Osteoblast (primary cell): ENCODE measurements around the gene STK11. TPM values are rescaled to one million over a fixed set of nuclear protein-coding genes. Genes with fewer than 3 reads are reported as not detected.

Source experiments
- DNase-seq: peaks from one replicate; pipeline ENCODE4 v3.0.0; 2011; ENCODE audit warnings: low spot score, mixed read lengths; ENCODE audit not compliant: insufficient read length; ENCODE audit errors: missing footprints
- H2AFZ ChIP-seq: 2 replicates; pipeline ENCODE4 v1.6.0; 2011; ENCODE audit warnings: mild to moderate bottlenecking, low read length
- H3K27ac ChIP-seq: 2 replicates; pipeline ENCODE4 v1.5.1; 2011; ENCODE audit warnings: mild to moderate bottlenecking, low read depth, low read length, moderate library complexity
- H3K27me3 ChIP-seq: 2 replicates; pipeline ENCODE4 v1.6.0; 2012; ENCODE audit warnings: mild to moderate bottlenecking, control low read depth, inconsistent platforms, low read length, moderate library complexity; ENCODE audit not compliant: insufficient read depth
- H3K36me3 ChIP-seq: 2 replicates; pipeline ENCODE4 v1.5.1; 2011; ENCODE audit warnings: mild to moderate bottlenecking, low read length, control low read depth, moderate library complexity; ENCODE audit not compliant: insufficient read depth
- H3K4me1 ChIP-seq: 2 replicates; pipeline ENCODE4 v1.5.1; 2011; ENCODE audit warnings: mild to moderate bottlenecking, low read length, control low read depth, moderate library complexity; ENCODE audit not compliant: insufficient read depth
- H3K4me2 ChIP-seq: 2 replicates; pipeline ENCODE4 v1.6.0; 2011; ENCODE audit warnings: mild to moderate bottlenecking, low read length; ENCODE audit not compliant: insufficient read depth
- H3K4me3 ChIP-seq: fragments of 200-600 bp; sonication (generic); 3 replicates; pipeline ENCODE4 v1.5.1; 2012; ENCODE audit warnings: mild to moderate bottlenecking, low read length, inconsistent platforms; ENCODE audit not compliant: insufficient read depth
- H3K79me2 ChIP-seq: 2 replicates; pipeline ENCODE4 v1.6.0; 2012; ENCODE audit warnings: mild to moderate bottlenecking, low read length, control low read depth, inconsistent platforms; ENCODE audit not compliant: insufficient read depth
- H3K9me3 ChIP-seq: 2 replicates; pipeline ENCODE4 v1.5.1; 2011; ENCODE audit warnings: low read depth, low read length, control low read depth
- H4K20me1 ChIP-seq: 2 replicates; pipeline ENCODE4 v1.6.0; 2012; ENCODE audit warnings: mild to moderate bottlenecking, low read length, control low read depth; ENCODE audit not compliant: insufficient read depth
- CTCF ChIP-seq: IDR thresholded peaks from 2 replicates; pipeline ENCODE4 v1.5.1; 2011; ENCODE audit warnings: mild to moderate bottlenecking, low read depth, low read length, moderate library complexity; ENCODE audit errors: extremely low read depth
- total RNA-seq: library from RNA; depleted of rRNA; stranded (reverse); fragments of >200 nt; gene quantifications from 2 replicates; pipeline ENCODE4 v1.2.3, GENCODE V29; 2012

STK11 gene
- total RNA-seq, 1 donor, result 100 TPM

- H3K36me3 ChIP-seq, result no peaks in the 10 kb centered on the region
- H3K9me3 ChIP-seq, result no peaks in the 10 kb centered on the region
- H3K4me2 ChIP-seq, result peak overlapping the region; percentile 90
- peak overlapping the region; percentile 89 for H3K4me3 ChIP-seq
- TF ChIP-seq CTCF, result no peak
- H3K27me3 ChIP-seq, result no peaks in the 10 kb centered on the region
- DNase-seq, result no peak
- peak overlapping the region; percentile 90 for H2AFZ ChIP-seq
- peaks cover 27% of the 10 kb centered on the region for H4K20me1 ChIP-seq
- H3K79me2 ChIP-seq, result peaks cover 36% of the 10 kb centered on the region
- peak overlapping the region; percentile 82 for H3K27ac ChIP-seq
- peaks cover 40% of the 10 kb centered on the region for H3K4me1 ChIP-seq
These were observed 35.3 kb downstream of the STK11 start for GRCh38 chr19:1240925-1241324.

GRCh38 chr19:1241417-1242095, 36.0 kb downstream of the STK11 start, which contains the start of gene ATP5F1D:
TSS of gene ATP5F1D (plus strand) at chr19:1241751. CDS start at chr19:1241851, 100 bp downstream.
- Histone ChIP-seq H4K20me1 (peaks cover 21% of the 10 kb centered on the region), H3K4me1 (peaks cover 40% of the 10 kb centered on the region), H2AFZ (peak within 1 kb of the TSS; percentile 90), H3K27me3 (no peaks in the 10 kb centered on the region), H3K36me3 (no peaks in the 10 kb centered on the region), H3K4me2 (peak within 1 kb of the TSS; percentile 90), H3K9me3 (no peaks in the 10 kb centered on the region), H3K4me3 (peak within 1 kb of the TSS; percentile 89), H3K27ac (peak within 1 kb of the TSS; percentile 82), H3K79me2 (peaks cover 29% of the 10 kb centered on the region)
- no peak for TF ChIP-seq CTCF
- DNase-seq, result peak; percentile 100

DNA sequence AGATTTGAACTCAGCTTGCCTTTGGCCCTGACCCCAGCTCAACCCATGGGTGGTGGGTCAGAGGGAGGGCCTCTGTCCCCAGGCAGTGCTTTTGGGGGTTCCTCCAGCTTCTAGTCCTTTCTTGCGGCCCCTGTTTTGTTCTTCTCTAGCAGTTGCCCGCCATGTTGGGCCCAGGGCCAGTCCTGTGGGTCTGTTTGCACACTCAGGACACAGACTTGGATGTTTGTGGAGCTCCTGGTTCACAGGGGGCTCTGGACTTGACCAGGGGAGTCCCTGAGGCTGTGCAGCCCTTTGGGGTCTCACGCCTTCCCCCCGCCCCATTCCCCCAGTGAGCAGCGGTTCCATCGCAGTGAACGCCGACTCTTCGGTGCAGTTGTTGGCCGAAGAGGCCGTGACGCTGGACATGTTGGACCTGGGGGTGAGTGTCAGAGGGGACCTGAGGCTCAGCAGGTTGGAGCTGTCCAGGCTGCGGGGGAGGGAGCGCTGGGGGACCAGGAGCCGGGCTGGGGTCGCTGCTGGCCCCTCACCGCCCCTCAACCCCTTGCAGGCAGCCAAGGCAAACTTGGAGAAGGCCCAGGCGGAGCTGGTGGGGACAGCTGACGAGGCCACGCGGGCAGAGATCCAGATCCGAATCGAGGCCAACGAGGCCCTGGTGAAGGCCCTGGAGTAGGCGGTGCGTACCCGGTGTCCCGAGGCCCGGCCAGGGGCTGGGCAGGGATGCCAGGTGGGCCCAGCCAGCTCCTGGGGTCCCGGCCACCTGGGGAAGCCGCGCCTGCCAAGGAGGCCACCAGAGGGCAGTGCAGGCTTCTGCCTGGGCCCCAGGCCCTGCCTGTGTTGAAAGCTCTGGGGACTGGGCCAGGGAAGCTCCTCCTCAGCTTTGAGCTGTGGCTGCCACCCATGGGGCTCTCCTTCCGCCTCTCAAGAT, 38.5 kb downstream of the STK11 start:
- peaks cover 29% of the 10 kb centered on the region for H3K79me2 ChIP-seq
- no peaks in the 10 kb centered on the region for H3K36me3 ChIP-seq
- peak overlapping the region; percentile 28 for H3K27ac ChIP-seq
- peaks cover 19% of the 10 kb centered on the region for H4K20me1 ChIP-seq
- peak; percentile 86 for TF ChIP-seq CTCF
- no peaks in the 10 kb centered on the region for H3K27me3 ChIP-seq
- H3K9me3 ChIP-seq, result no peaks in the 10 kb centered on the region
- peak; percentile 100 for DNase-seq
- H2AFZ ChIP-seq, result no peak overlapping the region
- peaks cover 38% of the 10 kb centered on the region for H3K4me1 ChIP-seq
- H3K4me3 ChIP-seq, result peak overlapping the region; percentile 48
- H3K4me2 ChIP-seq, result peak overlapping the region; percentile 64
